HEK293T (cell line): ENCODE measurements around the gene FAM20A.

Experiments
- ARNT ChIP-seq: fragments of 450-650 bp; IDR thresholded peaks from 2 replicates; pipeline ENCODE4 v1.6.1; 2017; ENCODE audit warnings: mild to moderate bottlenecking
- BHLHE40 ChIP-seq: fragments of 450-650 bp; IDR thresholded peaks from 2 replicates; pipeline ENCODE4 v1.6.1; 2016; ENCODE audit warnings: mild to moderate bottlenecking, moderate library complexity, borderline replicate concordance
- FOXA1 ChIP-seq: fragments of 450-650 bp; IDR thresholded peaks from 2 replicates; pipeline ENCODE4 v1.6.1; 2016; ENCODE audit warnings: mild to moderate bottlenecking
- FOXM1 ChIP-seq: fragments of 450-650 bp; IDR thresholded peaks from 2 replicates; pipeline ENCODE4 v1.6.1; 2017; ENCODE audit warnings: mild to moderate bottlenecking, borderline replicate concordance
- HDGF ChIP-seq: fragments of 450-650 bp; IDR thresholded peaks from 2 replicates; pipeline ENCODE4 v1.6.1; 2017; ENCODE audit warnings: antibody characterized with exemption, borderline replicate concordance
- L3MBTL2 ChIP-seq: fragments of 450-650 bp; conservative IDR thresholded peaks from 2 replicates; pipeline ENCODE4 v1.6.1; 2016; ENCODE audit warnings: mild to moderate bottlenecking
- LEF1 ChIP-seq: fragments of 450-650 bp; IDR thresholded peaks from 2 replicates; pipeline ENCODE4 v1.6.1; 2017; ENCODE audit warnings: mild to moderate bottlenecking, borderline replicate concordance
- NFRKB ChIP-seq: fragments of 450-650 bp; IDR thresholded peaks from 2 replicates; pipeline ENCODE4 v1.6.1; 2016; ENCODE audit warnings: mild to moderate bottlenecking, moderate library complexity
- SP1 ChIP-seq: fragments of 450-650 bp; IDR thresholded peaks from 2 replicates; pipeline ENCODE4 v1.6.1; 2017
- SUZ12 ChIP-seq: fragments of 450-650 bp; IDR thresholded peaks from 2 replicates; pipeline ENCODE4 v1.6.1; 2016; ENCODE audit warnings: mild to moderate bottlenecking
- ZNF384 ChIP-seq: fragments of 450-650 bp; IDR thresholded peaks from 2 replicates; pipeline ENCODE4 v1.6.1; 2016

- no peak for TF ChIP-seq FOXA1
- no peak for TF ChIP-seq FOXM1
- no peak for TF ChIP-seq SUZ12
- no peak for TF ChIP-seq NFRKB
- TF ChIP-seq SP1, result no peak
- TF ChIP-seq L3MBTL2, result no peak
- TF ChIP-seq LEF1, result no peak
- TF ChIP-seq BHLHE40, result no peak
- no peak for TF ChIP-seq HDGF
- TF ChIP-seq ZNF384, result no peak
- no peak for TF ChIP-seq ARNT
Observed at GRCh38 chr17:68514831-68515635, 86.1 kb downstream of the FAM20A start.
